GM20431 (cell line): ENCODE data around the gene GALNTL6.
"Not testable (repeated sequence)": the region's sequence is repeated elsewhere in the genome, so short reads cannot be mapped to it uniquely, and the experiment has no call there.

Source experiments
- in situ Hi-C: fragments of 300-500 bp; cut with MseI, MboI; formaldehyde crosslinking; loops from one replicate; pipeline ENCODE4 v1.15.0; 2020; ENCODE audit warnings: low sequenced_read_pairs; ENCODE audit not compliant: unreplicated experiment

GALNTL6 gene

DNA sequence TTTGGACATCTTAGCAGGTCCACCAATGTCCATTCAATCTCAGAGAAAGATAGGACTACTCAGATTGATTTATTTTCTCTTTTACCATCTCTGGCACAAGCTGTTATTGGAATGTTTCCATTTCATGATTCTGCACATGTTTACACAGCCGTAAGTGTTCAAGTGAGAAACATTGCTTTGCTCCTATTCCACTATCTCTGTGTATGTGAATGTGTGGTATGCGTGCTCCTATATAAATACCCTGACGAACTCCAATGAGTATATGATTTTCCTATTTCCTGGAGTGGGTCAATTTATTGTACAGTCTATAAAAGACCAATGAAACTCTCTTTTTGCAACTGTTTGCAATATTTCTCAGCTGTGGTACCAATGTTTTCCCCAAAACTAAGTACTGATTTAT, 1134.4 kb downstream of the GALNTL6 start:
- in situ Hi-C loops, result no loop called here

DNA sequence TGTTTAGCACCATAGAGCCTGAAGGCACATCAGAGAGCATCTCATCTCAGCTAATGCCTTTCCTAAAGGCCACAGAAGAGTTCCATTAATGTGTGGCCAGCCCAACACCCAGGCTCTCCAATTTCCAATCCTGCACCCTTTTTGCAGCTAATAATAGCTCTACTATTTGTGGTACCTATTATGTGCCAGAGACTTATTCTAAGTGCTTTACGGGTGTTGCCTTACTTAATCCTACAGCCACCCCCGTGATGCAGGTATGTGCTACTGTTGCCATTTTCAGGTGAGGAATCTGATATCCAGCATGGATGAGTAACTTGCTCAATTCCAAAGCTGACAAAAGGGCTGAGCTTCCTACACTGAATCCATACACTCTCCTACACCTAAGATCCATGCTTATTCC, 1137.8 kb downstream of the GALNTL6 start:
- in situ Hi-C loops, result no loop called here

DNA sequence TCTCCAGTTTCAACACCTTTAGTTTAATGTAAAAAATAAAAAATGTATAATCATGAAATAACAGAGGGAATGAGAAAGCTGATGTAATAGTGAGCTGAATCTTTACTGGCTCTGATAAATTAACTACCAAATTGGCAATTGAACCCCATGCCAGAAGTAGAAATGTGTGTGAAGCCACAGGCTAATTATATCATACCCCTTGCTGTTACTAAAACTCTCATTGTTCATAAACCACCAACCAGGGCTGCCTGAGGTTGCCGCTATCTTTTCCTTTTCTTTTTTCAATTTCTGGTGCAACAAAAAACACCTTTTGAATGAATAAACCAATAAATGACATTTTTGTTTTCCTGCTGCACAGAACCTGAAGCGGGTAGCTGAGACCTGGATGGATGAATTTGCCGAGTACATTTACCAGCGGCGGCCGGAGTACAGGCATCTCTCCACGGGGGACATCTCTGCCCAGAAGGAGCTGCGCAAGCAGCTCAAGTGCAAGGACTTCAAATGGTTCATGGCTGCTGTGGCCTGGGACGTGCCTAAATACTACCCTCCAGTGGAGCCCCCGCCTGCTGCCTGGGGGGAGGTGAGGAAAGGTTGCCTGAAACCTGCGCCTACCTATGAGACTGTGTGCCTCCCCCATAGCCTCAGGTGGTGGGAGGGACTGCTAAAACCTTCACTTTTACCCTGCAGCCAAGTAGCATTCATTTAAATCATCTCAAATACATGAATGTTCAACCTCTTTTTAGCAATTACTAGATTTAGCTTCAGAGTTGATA, 1138.7 kb downstream of the GALNTL6 start:
- in situ Hi-C loops, result no loop called here

DNA sequence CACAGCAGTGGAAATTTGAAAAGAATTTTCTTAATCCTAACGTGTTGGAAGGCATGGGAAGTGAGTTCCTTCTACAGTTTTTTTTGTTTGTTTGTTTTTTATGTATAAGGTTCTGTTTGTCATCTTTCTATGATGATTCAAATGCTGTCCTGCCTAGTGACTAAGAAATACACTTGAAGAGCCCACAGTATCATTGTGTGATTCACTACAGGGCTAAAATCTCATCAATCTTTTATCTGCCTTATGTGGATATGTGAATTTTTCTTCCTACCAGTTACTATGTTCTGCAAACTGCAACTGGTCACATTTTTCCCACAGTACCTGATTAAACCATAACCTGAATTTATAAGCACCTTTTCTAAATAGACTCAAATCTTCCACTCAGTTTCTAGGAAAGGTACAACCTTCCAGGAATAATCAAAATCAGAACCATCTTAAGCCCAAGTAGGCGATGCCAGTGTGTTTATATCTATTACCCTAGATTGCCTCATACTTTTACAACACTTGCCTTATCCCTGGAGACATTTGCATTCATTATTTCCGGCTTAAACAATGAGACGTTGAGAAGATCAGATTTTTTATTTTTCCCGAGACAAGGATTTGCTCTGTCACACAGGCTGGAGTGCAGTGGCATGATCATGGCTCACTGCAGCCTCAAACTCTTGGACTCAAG, 1140.8 kb downstream of the GALNTL6 start:
- in situ Hi-C loops, result no loop called here

DNA sequence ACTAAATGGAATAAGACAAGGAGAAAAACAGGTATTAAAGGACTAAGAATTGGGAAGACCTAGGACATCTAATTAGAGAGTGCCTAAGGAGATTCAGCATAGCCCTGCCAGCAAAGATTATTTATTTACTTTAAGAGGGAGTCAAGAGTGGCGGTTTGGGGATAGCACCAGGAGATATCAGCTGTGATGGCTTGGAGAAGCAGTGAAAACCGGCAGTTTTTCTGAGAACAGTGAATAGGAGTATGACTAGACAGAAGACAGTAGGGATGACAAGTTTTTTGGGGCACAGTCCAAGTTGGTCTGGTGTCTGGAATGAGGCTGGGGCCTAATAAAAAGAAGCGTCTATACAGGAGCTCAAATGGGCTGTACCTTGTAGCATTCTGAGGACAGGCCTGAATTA, 1143.1 kb downstream of the GALNTL6 start:
- in situ Hi-C loops, result not testable (repeated sequence)

DNA sequence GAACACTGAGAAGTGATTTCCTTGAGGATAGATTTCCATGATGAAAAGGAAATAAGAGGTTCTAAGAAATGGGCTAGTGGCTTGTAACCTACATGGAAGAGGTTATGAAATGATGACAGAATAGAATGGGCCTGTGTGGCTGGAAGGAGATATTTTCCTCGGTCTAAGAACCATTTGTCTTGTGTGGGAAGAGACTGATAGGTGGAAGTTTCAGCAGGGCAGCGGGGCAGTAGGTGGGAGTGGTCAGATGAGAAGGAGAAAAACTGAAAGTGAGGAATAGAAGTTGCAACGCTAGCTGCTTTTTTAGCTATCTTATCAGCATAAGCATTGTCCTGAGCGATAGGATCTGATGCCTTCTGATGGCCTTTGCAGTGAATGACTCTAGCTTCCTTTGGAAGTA, 1144.0 kb downstream of the GALNTL6 start:
- in situ Hi-C loops, result no loop called here

DNA sequence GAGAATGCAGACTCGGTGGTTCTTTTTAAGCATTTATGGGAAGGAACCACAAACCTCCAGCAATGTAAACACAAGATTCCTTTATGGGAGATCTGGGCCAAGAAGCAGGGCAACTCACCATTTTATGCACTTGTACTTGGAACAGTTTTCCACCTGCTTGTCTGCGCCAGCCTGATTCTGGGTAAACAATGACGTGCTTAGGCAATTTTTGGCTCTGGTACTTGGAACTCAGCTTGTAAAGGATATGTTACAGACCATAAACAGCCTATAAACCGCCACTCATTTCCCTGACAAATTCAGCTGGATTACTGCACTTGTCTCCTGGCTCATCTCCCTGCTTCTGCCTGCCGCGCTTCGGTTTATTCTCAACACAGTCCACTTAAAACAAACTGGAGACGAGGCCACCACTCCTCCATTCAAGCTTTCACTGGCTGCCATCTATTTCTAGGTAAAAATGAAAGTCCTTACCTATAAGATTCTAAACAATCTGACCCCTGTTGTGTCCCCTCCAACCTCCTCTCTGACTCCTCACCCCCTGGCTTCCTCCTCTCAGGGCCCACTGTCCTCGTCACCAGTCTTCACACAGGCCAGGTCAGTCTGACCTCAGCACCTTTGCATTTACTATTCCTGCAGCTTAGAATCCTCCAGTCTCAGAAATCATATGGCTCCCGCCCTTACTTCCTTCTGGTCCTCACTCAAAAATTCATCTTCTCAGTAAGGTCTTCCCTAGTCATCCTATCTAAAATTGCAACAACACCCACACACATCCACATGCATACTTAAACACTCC, 1149.6 kb downstream of the GALNTL6 start:
- in situ Hi-C loops, result no loop called here

DNA sequence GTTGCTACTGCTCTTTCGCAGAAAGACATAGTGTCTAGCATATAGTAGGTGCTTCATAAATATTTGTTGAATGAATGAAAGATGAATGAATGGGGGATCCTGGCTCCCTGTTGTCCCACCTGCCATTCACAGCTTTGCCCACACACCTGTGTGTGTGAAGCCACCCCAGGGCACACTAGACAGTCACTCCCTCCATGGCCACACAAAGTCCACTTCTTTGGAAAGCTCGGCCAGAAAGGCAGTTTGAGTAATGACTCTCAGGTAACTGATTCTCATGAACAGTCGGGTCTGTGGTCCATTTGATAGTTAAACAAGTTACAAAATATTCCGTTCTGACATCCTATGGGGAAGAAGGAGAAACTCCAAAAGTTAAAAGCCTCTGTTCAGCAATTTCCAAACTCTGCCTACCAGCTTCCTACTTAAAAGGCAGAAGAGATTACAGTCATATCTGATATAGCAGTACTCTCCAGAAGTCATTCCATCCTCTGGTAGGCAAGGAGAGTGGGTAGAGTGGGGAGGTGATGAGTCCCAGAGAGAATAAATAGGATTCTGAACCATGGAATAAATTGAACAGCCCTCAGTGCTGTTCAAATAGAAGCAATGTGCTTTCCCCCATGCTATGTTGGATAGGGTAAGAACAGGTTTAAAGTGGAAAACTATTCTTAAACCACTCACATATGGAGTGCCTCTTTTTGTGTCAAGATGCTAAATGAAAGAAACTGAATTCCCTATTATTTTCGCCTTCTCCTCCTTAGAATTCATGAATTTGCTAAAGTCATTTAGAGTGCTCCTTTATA, 1150.5 kb downstream of the GALNTL6 start:
- in situ Hi-C loops, result no loop called here

DNA sequence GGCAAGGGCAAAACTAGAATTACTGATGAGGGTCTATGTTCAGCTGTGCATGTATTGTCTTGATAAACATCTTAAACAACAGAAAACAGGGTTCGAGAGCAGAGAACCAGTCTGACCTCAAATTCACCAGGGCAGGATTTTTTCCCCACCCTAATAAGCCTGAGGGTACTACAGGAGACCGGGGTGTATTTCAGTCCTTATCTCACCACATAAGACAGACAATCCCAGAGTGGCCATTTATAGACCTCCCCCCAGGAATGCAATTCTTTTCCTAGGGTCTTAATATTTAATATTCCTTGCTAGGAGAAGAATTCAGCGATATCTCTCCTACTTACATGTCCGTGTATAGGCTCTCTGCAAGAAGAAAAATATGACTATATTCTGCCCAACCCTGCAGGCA, 1157.0 kb downstream of the GALNTL6 start:
- in situ Hi-C loops, result not testable (repeated sequence)

DNA sequence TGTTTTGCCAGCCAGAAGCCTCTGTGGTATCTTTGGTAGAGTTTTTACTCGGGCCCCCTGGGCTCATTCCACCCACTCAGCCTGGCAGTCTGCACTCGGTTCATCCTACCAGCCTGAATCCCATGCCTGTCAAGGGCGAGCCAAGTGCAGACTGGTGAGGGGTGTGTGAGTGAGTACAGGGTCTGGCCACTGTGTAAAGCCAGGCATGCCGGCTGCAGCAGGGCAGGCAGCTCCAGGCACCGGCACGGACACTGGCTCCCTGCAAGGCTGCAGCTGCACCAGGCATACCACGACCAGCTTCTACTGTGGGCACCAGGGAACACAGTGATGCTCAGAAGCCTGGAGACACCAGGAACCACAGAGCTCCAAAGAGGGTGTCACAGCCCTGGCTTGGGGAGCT, 1161.4 kb downstream of the GALNTL6 start:
- in situ Hi-C loops, result no loop called here

DNA sequence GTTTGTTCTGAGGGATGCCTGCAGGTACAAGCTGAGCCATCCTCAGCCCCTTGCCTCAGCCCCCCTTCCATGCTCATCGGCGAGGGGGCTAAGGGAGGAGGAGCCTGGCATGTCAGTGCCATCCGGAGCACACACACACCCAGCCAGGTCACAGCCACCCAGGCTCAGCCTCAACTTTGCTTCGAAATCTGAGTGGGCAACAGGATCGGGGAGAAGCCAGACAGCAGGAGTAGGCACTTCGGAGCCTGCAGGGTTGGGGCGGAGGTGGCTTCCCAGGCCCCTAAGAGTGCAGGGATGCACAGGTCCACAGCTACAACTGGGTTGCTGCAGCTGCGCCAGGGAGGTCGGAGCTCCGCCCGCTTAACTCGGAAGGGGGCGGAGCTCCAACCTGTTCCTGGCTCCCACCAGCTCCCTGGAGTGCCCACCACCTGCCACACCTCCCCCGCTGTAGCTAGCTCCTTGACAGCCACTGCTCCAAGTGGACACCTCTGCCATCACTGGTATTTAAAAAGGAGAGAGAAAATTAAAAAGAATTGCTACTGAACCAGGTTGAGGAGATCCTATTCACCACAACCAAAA, 1162.5 kb downstream of the GALNTL6 start:
- in situ Hi-C loops, result no loop called here

DNA sequence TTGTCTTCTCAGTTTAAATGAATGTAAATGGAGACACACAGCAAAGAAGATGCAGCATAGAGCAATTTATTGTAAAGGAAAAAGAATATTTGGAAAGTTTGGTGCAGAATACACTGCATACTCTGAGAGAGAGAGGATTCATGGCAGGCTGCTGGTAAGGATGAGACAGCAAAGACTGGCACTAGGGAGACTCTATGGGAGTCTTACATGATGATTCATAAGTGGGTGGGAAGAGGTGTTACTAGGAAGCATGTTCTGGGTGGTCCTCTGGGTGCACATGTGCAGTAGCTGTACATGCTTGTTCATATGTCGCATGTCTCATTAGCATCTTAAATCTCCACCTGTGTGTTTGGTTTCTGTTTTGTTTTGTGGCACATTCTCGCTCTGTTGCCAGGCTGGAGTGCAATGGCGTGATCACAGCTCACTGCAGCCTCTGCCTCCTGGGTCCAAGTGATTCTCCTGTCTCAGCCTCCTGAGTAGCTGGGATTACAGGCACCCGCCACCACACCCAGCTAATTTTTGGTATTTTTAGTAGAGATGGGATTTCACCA, 1164.4 kb downstream of the GALNTL6 start:
- in situ Hi-C loops, result not testable (repeated sequence)

DNA sequence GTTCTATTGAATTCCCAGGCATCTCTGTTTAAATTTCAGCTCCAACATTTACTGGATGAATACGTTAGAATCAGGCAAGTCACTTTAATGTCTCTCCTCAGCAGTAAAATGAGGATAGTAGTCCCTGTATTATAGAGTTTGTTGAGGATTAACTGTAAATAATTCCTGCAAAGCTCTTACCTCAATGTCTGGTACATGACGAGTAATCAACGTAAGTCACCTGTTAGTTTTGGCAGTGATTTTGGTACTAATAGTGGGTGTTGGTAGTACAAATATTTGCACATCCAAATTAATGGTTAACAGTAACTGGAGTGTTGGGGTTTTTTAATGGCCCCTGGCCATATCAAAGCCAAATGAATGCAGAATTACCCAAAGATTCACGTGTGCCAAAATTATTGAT, 1165.6 kb downstream of the GALNTL6 start:
- in situ Hi-C loops, result no loop called here

DNA sequence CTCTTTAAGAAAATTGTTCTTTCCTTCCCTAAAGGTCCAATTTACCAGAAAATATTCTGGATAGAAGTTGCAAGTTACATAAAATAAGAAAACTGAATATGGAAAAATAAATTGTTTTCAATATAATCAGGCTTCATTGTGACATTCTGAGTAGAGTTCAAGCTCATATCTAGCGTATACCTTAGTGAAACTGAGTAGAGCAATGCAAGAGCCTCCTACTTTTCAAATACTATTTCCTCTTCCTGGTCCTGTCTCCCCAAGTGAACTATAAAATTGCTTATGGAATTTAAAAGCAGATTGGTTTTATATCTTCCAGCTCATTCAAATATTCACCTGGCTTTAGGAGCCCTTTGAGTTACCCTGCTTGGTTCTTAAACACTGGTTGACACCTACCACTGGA, 1166.1 kb downstream of the GALNTL6 start:
- in situ Hi-C loops, result no loop called here

DNA sequence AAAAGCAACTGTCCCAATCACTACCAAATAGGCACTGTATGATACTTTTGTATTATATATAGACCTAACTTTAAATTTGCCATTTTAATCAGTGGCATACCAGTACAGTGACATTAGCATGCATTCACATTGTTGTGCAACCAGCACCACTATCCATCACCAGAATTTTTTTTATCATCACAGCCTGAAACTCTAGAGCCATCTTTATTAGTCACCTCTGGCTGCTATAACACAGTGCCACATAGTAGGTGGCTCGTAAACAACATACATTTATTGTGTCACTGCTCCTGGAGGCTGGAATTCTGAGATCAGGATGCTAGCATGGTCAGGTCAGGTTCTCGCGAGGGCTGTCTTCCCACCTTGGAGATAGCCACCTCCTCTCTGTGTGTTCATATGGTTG, 1167.0 kb downstream of the GALNTL6 start:
- in situ Hi-C loops, result no loop called here

DNA sequence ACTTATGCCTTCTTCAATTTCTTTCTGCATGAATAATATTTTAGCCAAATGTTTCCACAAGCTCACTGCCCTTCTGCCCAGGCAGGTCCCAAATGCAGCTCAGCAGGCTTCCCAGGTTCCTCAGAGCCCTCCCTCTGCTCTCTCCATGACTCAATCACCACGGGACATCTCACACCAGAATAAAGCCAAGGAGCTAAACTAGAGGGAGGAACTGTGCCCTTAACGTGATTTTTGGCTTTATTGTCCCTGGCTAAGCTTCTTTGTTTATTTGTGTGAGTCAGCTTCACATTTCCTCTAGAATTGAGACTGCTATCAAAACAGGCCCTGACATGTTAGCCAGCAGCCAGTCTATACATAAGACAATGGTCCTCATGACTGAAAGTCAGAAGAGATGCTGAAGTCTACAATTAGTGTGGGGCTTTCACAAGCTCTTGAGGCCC, 1169.0 kb downstream of the GALNTL6 start:
- in situ Hi-C loops, result no loop called here

DNA sequence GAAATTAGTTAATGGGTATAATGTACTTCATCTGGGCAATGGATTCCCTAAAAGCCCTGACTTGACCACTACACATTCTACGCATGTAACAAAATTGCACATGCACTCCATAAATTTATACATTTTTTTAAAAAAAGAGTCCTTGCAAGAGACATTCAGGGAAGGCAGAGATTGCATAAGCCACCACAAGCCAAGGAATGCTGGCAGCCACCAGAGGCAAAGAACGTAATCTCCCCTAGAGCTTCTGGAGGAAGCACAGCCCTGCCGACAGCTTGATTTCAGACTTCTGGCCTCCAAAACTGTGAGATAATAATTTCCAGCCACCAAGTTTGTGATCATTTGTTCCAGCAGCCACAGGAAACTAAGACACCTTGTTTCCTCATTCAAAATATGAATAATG, 1169.8 kb downstream of the GALNTL6 start:
- in situ Hi-C loops, result no loop called here

DNA sequence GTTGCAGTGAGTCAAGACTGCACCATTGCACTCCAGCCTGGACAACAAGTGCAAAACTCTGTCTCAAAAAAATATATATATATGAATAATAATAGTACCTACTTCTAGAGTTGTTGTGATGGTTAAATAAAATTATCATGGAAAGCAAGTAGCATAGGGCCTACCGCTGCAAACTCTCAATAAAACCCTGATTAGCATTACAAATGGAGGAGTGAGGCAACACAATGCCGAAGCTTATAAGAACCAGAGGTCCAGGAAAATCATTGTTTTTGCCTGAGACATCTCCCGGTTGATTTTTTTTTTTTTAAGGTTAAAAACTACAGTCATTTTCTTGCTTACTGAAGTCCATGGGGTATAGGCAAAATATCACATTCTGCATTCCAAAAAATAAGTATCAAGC, 1170.4 kb downstream of the GALNTL6 start:
- in situ Hi-C loops, result no loop called here

DNA sequence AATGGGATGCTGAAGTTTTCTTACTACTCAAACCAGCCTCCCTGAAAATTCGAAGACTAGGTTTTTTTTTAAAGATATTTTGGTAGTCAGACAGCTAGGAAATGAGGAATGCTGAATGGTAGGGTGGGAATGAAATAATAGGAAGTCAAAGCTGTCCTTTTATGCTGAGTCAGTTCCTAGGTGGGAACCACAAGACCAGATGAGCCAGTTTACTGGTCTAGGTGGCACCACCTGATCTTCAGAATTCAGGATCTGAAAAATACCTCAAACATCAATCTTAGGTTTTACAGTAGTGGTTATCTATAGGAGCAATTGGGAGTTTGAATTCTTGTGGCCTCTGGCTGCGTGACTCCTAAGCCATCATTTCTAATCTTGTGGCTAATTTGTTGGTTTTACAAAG, 1172.3 kb downstream of the GALNTL6 start:
- in situ Hi-C loops, result no loop called here

DNA sequence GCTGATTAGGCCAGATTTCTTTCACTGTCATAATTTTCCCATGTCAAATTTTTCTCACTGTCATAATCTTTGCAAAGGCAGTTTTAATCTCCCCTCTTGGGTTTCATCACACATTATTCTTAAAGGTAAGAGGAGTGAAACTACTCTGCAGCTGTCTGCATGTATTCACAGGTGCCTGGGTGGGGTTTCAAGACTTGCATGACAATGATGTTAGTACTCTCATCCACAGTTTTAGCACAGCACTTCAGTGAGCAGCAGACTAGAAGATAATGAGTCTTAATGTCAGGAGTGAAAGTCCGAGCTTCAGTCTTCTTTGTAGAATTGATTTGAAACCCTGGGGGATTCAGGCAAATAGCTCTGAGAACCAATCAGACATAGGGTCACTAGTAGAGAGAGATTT, 1172.9 kb downstream of the GALNTL6 start:
- in situ Hi-C loops, result no loop called here
